ENCODE data around the gene KCNMB1.
A peak's percentile ranks its signal among the peaks of the same experiment; 100 is the strongest.

KCNMB1 gene

GRCh38 chr5:170375283-170375682, 13.9 kb downstream of the KCNMB1 start:
- no peak for DNase-seq

- DNase-seq: no peak
Observed at GRCh38 chr5:170372971-170373370, 16.2 kb downstream of the KCNMB1 start.

GRCh38 chr5:170368586-170368985, 20.6 kb downstream of the KCNMB1 start:
- no peak for DNase-seq

- no peak for DNase-seq
Observed at GRCh38 chr5:170366276-170366675, 22.9 kb downstream of the KCNMB1 start.

- no peak for DNase-seq
Observed at GRCh38 chr5:170365831-170366230, 23.3 kb downstream of the KCNMB1 start.

GRCh38 chr5:170365011-170365410, 24.2 kb downstream of the KCNMB1 start:
- no peak for DNase-seq

- DNase-seq: no peak
Observed at GRCh38 chr5:170363671-170364070, 25.5 kb downstream of the KCNMB1 start.

- DNase-seq: no peak
Observed at GRCh38 chr5:170362656-170363055, 26.5 kb downstream of the KCNMB1 start.

- DNase-seq: no peak
Observed at GRCh38 chr5:170362102-170362501, 27.1 kb downstream of the KCNMB1 start.

- no peak for DNase-seq
Observed at GRCh38 chr5:170361616-170362015, 27.6 kb downstream of the KCNMB1 start.

GRCh38 chr5:170361116-170361515, 28.1 kb downstream of the KCNMB1 start:
- DNase-seq: no peak

- DNase-seq: no peak
Observed at GRCh38 chr5:170360709-170361108, 28.5 kb downstream of the KCNMB1 start.

- DNase-seq: no peak
Observed at GRCh38 chr5:170357955-170358444, 31.2 kb downstream of the KCNMB1 start.

- DNase-seq: peak; percentile 79
Observed at GRCh38 chr5:170355601-170356098, 33.5 kb downstream of the KCNMB1 start.

- DNase-seq: peak; percentile 75
Observed at GRCh38 chr5:170353961-170354360, 35.2 kb downstream of the KCNMB1 start.

- DNase-seq: peak; percentile 32
Observed at GRCh38 chr5:170353011-170353761, 36.0 kb downstream of the KCNMB1 start.

- DNase-seq: no peak
Observed at GRCh38 chr5:170348137-170348633, 41.0 kb downstream of the KCNMB1 start.

- no peak for DNase-seq
Observed at GRCh38 chr5:170347022-170347567, 42.1 kb downstream of the KCNMB1 start.

- DNase-seq: no peak
Observed at GRCh38 chr5:170345971-170346370, 43.2 kb downstream of the KCNMB1 start.

GRCh38 chr5:170343177-170343576, 46.0 kb downstream of the KCNMB1 start:
- DNase-seq: no peak

GRCh38 chr5:170342153-170342725, 46.9 kb downstream of the KCNMB1 start:
- DNase-seq: no peak

- no peak for DNase-seq
Observed at GRCh38 chr5:170341545-170341944, 47.6 kb downstream of the KCNMB1 start.

- DNase-seq: no peak
Observed at GRCh38 chr5:170339780-170340167, 49.4 kb downstream of the KCNMB1 start.
